Uterus (tissue), 4 donors: ENCODE data around the gene ACIN1. TPM values are rescaled to one million over a fixed set of nuclear protein-coding genes. Genes with fewer than 3 reads are reported as not detected.

Source experiments
- DNase-seq, 2 donors: peaks; one replicate each; pipeline ENCODE4 v3.0.0-alpha.2; 2019 to 2020
- H3K27ac ChIP-seq, 2 donors: fragments of 200-600 bp; sonication (generic); 1 replicate in 1 of 2; 2 replicates in 1 of 2; pipeline ENCODE4 v1.5.1; 2016 to 2018
- H3K27me3 ChIP-seq, 2 donors: fragments of 200-600 bp; sonication (generic); one replicate each; pipeline ENCODE4 v1.5.1; 2018 to 2019; ENCODE audit warnings: control low read depth in 1 of 2
- H3K36me3 ChIP-seq, 2 donors: fragments of 200-600 bp; sonication (generic); one replicate each; pipeline ENCODE4 v1.5.1; 2019; ENCODE audit warnings: control low read depth in 1 of 2
- H3K4me1 ChIP-seq, 2 donors: fragments of 200-600 bp; sonication (generic); one replicate each; pipeline ENCODE4 v1.5.1; 2018 to 2019; ENCODE audit warnings: control low read depth in 1 of 2
- H3K4me3 ChIP-seq, 2 donors: fragments of 200-600 bp; sonication (generic); 1 replicate in 1 of 2; 2 replicates in 1 of 2; pipeline ENCODE4 v1.5.1; 2018 to 2019; ENCODE audit warnings: mild to moderate bottlenecking in 1 of 2
- H3K9me3 ChIP-seq, 2 donors: fragments of 200-600 bp; sonication (generic); one replicate each; pipeline ENCODE4 v1.5.1; 2019; ENCODE audit warnings: control low read depth in 1 of 2
- POLR2A ChIP-seq, 2 donors: fragments of 450-650 bp; IDR thresholded peaks; one replicate each; pipeline ENCODE4 v1.6.1; 2016; ENCODE audit warnings: antibody characterized with exemption in 2 of 2, mild to moderate bottlenecking in 1 of 2, moderate library complexity in 1 of 2
- intact Hi-C: fragments of 100-400 bp; cut with DNase I; formaldehyde crosslinking; loops from one replicate; pipeline ENCODE4 v1.15.1; 2023; ENCODE audit warnings: low total_unique reads
- total RNA-seq, 4 donors: library from RNA; depleted of rRNA in 3 of 4; stranded (reverse); fragments of >200 nt in 3 of 4; gene quantifications; one replicate each; pipeline versions ENCODE4 v1.1.0 to v1.2.4, GENCODE V29; 2014 to 2023
- TF ChIP-seq, protein P1 (sequence below), 4 experiments: fragments of 200-600 bp in 2 of 4; fragments of 450-650 bp in 2 of 4; sonication (generic) in 2 of 4; IDR thresholded peaks; one replicate each; pipeline ENCODE4 v1.5.1; 2016 to 2019; ENCODE audit warnings: antibody characterized with exemption in 4 of 4, mild to moderate bottlenecking in 2 of 4, moderate library complexity in 1 of 4
- donor health status: DM: yes; HTN: yes; CAD: no.

The ACIN1 gene
- total RNA-seq, 4 donors from 2014 or later = 52.3 to 194 (median 77.1) TPM

DNA sequence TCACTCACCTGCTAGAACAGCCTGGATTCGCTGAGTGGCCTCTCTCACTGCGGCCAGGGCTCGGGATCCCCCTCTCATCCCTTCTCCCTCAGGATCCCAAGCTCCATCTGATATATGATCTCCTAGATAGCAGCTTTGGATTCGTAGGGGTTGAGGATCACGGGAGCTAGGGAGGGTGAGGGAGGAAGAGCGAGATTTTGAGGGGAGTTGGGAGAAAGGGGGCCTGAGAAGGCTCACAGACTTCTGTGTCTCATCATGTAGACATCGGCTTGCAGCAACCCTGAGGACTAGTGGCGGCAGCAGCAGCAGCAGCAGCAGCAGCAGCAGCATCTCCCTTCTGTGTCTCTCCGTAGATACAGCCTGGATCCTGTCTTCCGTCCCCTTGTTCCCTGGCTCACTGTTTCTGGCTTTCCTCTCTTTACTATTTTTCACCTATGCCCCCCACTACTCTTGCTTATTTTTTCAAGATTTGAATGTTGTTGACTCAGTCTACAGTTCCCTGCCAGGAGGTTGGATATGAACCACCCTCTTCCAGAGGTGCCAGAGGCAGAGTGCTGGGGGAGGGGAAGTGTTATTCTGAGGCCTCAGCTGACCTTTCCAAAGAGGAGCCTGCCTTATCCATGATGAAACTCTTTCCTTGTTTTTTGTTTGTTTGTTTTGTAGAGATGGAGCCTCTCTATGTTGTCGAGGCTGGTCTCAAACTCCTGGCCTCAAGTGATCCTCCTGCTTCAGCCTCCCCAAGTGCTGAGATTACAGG, 9.8 kb upstream of the ACIN1 start, which contains the start of gene CIROP:
TSS of gene CIROP (minus strand) at position 399 of the 757 bp plus-strand sequence. CDS start at position 330, 69 bp downstream.
- no peak for DNase-seq
- Histone ChIP-seq H3K27me3 (no peaks in the 10 kb centered on the region), H3K27ac (no peak within 1 kb of the TSS), H3K36me3 (no peaks in the 10 kb centered on the region), H3K4me1 (no peaks in the 10 kb centered on the region), H3K4me3 (no peak within 1 kb of the TSS), H3K9me3 (no peaks in the 10 kb centered on the region)
- TF ChIP-seq POLR2A (IDR thresholded peaks at IDR 0.05) = no peak
- TF ChIP-seq, protein P1, sequence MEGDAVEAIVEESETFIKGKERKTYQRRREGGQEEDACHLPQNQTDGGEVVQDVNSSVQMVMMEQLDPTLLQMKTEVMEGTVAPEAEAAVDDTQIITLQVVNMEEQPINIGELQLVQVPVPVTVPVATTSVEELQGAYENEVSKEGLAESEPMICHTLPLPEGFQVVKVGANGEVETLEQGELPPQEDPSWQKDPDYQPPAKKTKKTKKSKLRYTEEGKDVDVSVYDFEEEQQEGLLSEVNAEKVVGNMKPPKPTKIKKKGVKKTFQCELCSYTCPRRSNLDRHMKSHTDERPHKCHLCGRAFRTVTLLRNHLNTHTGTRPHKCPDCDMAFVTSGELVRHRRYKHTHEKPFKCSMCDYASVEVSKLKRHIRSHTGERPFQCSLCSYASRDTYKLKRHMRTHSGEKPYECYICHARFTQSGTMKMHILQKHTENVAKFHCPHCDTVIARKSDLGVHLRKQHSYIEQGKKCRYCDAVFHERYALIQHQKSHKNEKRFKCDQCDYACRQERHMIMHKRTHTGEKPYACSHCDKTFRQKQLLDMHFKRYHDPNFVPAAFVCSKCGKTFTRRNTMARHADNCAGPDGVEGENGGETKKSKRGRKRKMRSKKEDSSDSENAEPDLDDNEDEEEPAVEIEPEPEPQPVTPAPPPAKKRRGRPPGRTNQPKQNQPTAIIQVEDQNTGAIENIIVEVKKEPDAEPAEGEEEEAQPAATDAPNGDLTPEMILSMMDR (IDR thresholded peaks at IDR 0.05) = no peak
- intact Hi-C loops = no loop called here

DNA sequence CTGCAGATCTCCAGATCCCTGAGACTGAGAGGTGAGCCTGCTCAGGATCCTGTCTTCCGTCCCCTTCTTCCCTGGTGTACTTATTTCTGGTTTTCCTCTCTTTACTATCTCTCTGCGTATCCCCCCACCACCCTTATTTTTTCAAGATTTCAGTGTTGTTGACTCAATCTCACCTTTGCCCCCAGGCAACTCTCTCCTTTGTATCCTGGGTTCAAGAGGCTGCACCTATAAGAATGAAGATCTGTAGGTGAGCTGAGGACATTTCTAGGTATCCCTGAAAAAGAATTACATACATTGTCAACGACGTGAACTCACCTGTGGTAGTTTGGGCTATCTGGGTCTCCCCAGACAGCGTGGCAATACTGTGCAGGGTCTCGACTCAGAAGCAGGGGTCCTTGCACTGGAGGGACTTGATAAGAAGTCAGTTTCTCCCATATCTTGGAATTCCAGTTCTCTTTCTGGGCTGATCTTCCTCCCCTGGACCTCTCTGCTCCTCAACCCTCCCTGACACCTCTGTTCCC, 9.2 kb upstream of the ACIN1 start:
- intact Hi-C loops = no loop called here
- DNase-seq = no peak
- Histone ChIP-seq H3K9me3 (no peaks in the 10 kb centered on the region), H3K4me1 (no peaks in the 10 kb centered on the region), H3K27me3 (no peaks in the 10 kb centered on the region), H3K27ac (no peak overlapping the region), H3K36me3 (no peaks in the 10 kb centered on the region), H3K4me3 (no peak overlapping the region)
- TF ChIP-seq, protein P1 (IDR thresholded peaks at IDR 0.05) = no peak
- TF ChIP-seq POLR2A (IDR thresholded peaks at IDR 0.05) = no peak

DNA sequence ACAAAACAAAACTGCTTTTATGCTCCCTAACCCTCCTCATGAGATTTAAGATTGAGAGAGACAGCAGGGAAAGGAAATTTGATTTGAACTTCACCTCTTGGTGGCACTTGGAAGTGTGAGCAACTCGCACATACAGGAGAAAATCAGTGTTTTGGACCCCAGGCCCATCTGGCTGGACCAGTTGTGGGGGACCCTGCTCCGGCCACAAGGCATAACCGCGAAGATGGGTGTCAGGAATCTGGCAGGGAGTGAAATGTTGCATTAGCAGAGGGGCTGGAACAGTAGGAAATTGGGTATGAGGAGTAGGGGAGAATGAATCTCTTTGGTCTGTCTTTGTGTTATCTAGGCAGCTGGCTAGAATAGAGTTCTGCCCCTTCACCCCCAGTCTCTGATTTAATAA, 8.6 kb upstream of the ACIN1 start:
- no peaks in the 10 kb centered on the region for H3K27me3 ChIP-seq
- TF ChIP-seq, protein P1 (IDR thresholded peaks at IDR 0.05) = no peak
- TF ChIP-seq POLR2A (IDR thresholded peaks at IDR 0.05) = no peak
- no peak overlapping the region for H3K27ac ChIP-seq
- DNase-seq = no peak
- H3K36me3 ChIP-seq = no peaks in the 10 kb centered on the region
- no peaks in the 10 kb centered on the region for H3K4me1 ChIP-seq
- intact Hi-C loops = no loop called here
- H3K4me3 ChIP-seq = no peak overlapping the region
- H3K9me3 ChIP-seq = no peaks in the 10 kb centered on the region

DNA sequence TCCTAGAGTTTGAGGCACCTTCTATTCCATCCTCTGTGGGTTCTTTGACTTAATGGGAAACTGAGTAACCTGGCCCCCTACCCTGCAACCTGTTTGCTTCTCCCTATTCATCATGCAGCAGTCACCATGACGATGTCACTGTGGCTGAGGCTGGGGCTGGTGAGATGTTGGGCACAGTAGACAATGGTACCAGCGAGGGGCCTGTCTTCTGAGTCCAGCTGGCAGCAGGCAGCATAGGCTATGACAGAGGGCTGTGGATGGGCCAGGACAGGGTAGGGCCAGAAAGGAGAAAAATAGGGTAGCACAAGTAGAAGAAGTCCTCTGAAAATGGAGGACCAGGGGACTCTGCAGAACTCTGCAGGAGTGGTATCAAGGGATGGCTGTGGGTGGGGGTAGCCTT, 7.9 kb upstream of the ACIN1 start:
- no peak for TF ChIP-seq POLR2A (IDR thresholded peaks at IDR 0.05)
- TF ChIP-seq, protein P1 (IDR thresholded peaks at IDR 0.05) = no peak

DNA sequence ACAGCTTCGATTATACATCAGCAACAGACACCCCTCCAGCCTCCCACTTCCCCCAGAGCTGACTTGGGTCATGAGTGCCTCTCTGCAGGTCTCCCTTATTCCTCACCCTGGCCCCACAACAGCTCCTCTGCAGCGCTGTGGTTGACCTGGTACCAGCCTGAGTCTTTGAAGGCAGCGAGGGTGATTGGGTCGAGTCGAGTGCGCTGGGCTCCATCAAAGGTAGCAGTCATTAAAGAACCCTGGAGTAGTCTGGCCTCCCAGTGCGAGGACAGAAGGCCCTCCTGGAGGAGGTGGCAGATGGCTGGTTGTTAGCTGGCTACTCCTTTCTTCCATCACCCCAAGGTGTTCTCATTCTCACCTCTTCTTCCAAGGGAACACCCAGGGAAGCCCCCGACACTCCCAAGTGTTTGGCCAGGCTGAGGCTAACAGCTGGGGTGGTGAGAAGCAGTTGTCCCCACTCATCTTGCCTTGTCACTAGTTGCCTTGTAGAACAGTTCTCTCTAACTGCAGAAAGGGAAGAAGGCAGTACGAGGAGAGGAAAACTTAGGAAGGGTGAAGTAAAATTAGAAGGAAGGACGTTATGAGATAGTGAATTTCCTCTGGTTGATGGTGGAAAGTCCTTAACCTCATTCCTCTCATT, 7.2 kb upstream of the ACIN1 start:
- H3K27me3 ChIP-seq = no peaks in the 10 kb centered on the region
- no peaks in the 10 kb centered on the region for H3K36me3 ChIP-seq
- TF ChIP-seq, protein P1 (IDR thresholded peaks at IDR 0.05) = no peak
- no peak for TF ChIP-seq POLR2A (IDR thresholded peaks at IDR 0.05)
- H3K9me3 ChIP-seq = no peaks in the 10 kb centered on the region
- no peak overlapping the region for H3K4me3 ChIP-seq
- no peak for DNase-seq
- no peaks in the 10 kb centered on the region for H3K4me1 ChIP-seq
- H3K27ac ChIP-seq = no peak overlapping the region
- intact Hi-C loops = no loop called here

More for the DNA sequence above, 7.9 kb upstream of the ACIN1 start:
- H3K27ac ChIP-seq = no peak overlapping the region
- no peak for DNase-seq
- H3K27me3 ChIP-seq = no peaks in the 10 kb centered on the region
- H3K4me1 ChIP-seq = no peaks in the 10 kb centered on the region
- no peak overlapping the region for H3K4me3 ChIP-seq
- intact Hi-C loops = no loop called here
- no peaks in the 10 kb centered on the region for H3K36me3 ChIP-seq
- H3K9me3 ChIP-seq = no peaks in the 10 kb centered on the region
